ENCODE data around the gene TNFSF12.

- no peak for TF ChIP-seq EZH2 (IDR thresholded peaks at IDR 0.05)
- no peak for TF ChIP-seq POLR2AphosphoS5 (IDR thresholded peaks at IDR 0.05; ENCODE audit: borderline replicate concordance, low read depth, low read length)
- TF ChIP-seq FOXP2 (optimal IDR thresholded peaks at IDR 0.05; ENCODE audit: control extremely low read depth, extremely low read length, insufficient read depth) = no peak
These were observed 670 bp downstream of the TNFSF12 start for GRCh38 chr17:7549401-7550055.
